Activated T-cell treated with anti-CD3 and anti-CD28 coated beads, Interleukin-2, amount 50 U/mL, for 72 hours (primary cell): ENCODE results near the gene GRIP2. TPM values are rescaled to one million over a fixed set of nuclear protein-coding genes. Genes with fewer than 3 reads are reported as not detected.

Experiments used
- ATAC-seq, 2 donors: fragments of 150-1000 bp; cut with Tn5 transposase; replicated peaks in 1 of 2; 2 replicates each; pipeline ENCODE4 v1.10.0; 2021; ENCODE audit warnings: moderate library complexity in 2 of 2, mild to moderate bottlenecking in 1 of 2
- DNase-seq, 2 donors: peaks; one replicate each; pipeline ENCODE4 v3.0.0; 2021 to 2022; ENCODE audit warnings: mixed read lengths in 1 of 2
- H3K27ac Mint-ChIP-seq: one replicate; pipeline ENCODE4 v1.8.0; 2022; ENCODE audit warnings: mild to moderate bottlenecking, moderate library complexity, mixed read lengths
- H3K27me3 Mint-ChIP-seq: one replicate; pipeline ENCODE4 v1.8.0; 2022; ENCODE audit warnings: low read depth, mixed read lengths
- H3K36me3 Mint-ChIP-seq, 2 donors: one replicate each; pipeline ENCODE4 v1.8.0; 2022; ENCODE audit warnings: mixed read lengths in 2 of 2, mild to moderate bottlenecking in 1 of 2; ENCODE audit not compliant: insufficient read depth in 2 of 2
- H3K4me1 Mint-ChIP-seq: one replicate; pipeline ENCODE4 v1.8.0; 2022; ENCODE audit warnings: low read depth, mixed read lengths
- H3K4me3 Mint-ChIP-seq, 2 donors: one replicate each; pipeline ENCODE4 v1.8.0; 2022; ENCODE audit warnings: mild to moderate bottlenecking in 2 of 2, mixed read lengths in 2 of 2, moderate library complexity in 2 of 2
- H3K9me3 Mint-ChIP-seq, 2 donors: one replicate each; pipeline ENCODE4 v1.8.0; 2022; ENCODE audit warnings: mixed read lengths in 2 of 2
- total RNA-seq, 2 donors: library from RNA; stranded (reverse); gene quantifications; one replicate each; pipeline ENCODE4 v1.2.3, GENCODE V29; 2022

Gene GRIP2
- total RNA-seq, 2 donors from 2014 or later = 0.07 TPM; not detected in 1

DNA sequence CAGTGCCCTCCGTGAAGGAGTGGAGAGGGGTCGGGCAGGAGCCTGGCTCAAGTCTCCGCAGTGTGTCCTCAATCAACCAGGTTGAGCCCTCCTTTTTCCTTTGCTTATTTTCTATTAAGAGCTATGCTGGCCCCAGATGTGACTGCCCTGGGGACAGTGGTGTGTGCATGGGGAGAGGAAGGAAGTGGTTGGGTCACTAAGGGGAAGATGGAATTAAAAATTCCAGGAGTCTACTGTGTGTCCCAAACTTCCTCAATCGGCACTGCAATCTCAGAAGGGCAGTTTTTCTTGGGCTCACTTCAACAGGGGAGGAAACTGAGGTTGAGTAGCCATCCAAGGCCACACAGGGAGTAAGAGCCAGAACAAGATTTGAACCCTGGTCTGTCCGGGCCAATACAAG is 13.7 kb upstream of the GRIP2 start:
- DNase-seq (no peak), ATAC-seq (no peak)
- Mint-ChIP-seq H3K9me3 (no peaks in the 10 kb centered on the region), H3K36me3 (no peaks in the 10 kb centered on the region), H3K27me3 (peaks cover 54% of the 10 kb centered on the region), H3K4me1 (peaks cover 18% of the 10 kb centered on the region), H3K27ac (no peak overlapping the region), H3K4me3 (no peak overlapping the region)

DNA sequence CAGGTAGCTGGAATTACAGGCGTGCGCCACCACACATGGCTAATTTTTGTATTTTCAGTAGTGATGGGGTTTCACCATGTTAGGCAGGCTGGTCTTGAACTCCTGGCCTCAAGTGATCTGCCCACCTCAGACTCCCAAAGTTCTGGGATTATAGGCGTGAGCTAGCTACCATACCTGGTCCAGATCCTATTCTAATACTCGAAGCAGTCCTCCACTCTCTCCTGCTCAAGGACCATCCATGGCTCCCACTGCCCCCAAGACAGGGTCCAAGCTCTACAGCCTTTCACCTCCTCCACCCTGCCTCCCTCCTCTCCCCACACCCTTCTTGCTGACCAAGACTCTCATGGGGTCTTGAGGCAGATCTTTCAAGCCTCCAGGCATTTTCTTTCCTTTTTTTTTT is 12.6 kb upstream of the GRIP2 start:
- DNase-seq (no peak), ATAC-seq (no peak)
- H3K27me3 Mint-ChIP-seq = peaks cover 58% of the 10 kb centered on the region
- no peaks in the 10 kb centered on the region for H3K36me3 Mint-ChIP-seq
- no peaks in the 10 kb centered on the region for H3K9me3 Mint-ChIP-seq
- H3K4me1 Mint-ChIP-seq = peaks cover 18% of the 10 kb centered on the region
- no peak overlapping the region for H3K4me3 Mint-ChIP-seq
- H3K27ac Mint-ChIP-seq = no peak overlapping the region

DNA sequence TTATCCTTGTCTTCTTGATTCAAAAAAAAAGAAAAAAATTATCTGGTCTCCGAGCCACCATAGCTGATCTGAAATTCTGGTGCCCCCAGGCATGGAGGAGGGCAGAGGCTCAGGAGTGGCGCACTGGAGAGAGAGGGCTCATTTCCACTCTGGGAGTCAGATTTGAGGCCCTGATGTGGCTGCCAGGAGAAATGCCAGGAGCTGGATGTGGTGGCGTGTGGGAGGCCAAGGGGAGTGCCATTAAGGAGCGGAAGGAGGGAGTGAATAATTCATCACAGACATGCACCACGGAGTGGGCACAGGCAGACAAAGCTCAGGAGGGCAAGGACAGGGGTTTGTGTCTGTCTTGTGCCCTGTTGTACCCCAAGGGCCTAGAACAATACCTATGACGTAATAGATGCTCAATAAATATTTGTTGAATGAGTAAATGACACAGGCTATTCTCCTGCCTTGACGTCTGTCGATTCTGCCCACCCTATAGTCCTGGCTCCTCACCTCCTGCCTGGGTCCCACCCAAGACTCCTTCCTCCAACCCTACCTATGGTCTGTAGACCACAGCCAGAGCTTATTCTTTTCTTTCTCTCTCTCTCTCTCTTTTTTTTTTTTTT is 12.0 kb upstream of the GRIP2 start:
- no peak overlapping the region for H3K27ac Mint-ChIP-seq
- DNase-seq (no peak), ATAC-seq (no peak)
- H3K9me3 Mint-ChIP-seq = no peaks in the 10 kb centered on the region
- H3K4me3 Mint-ChIP-seq = no peak overlapping the region
- H3K36me3 Mint-ChIP-seq = no peaks in the 10 kb centered on the region
- peaks cover 60% of the 10 kb centered on the region for H3K27me3 Mint-ChIP-seq
- peaks cover 15% of the 10 kb centered on the region for H3K4me1 Mint-ChIP-seq

- no peaks in the 10 kb centered on the region for H3K36me3 Mint-ChIP-seq
- H3K27me3 Mint-ChIP-seq = peaks cover 66% of the 10 kb centered on the region
- DNase-seq (no peak), ATAC-seq (no peak)
- H3K4me3 Mint-ChIP-seq = no peak overlapping the region
- peaks cover 8% of the 10 kb centered on the region for H3K4me1 Mint-ChIP-seq
- no peaks in the 10 kb centered on the region for H3K9me3 Mint-ChIP-seq
- H3K27ac Mint-ChIP-seq = no peak overlapping the region
Observed at GRCh38 chr3:14550651-14551611, 10.8 kb upstream of the GRIP2 start.

GRCh38 chr3:14550181-14550580 is 10.0 kb upstream of the GRIP2 start:
- Mint-ChIP-seq H3K4me1 (peaks cover under 1% of the 10 kb centered on the region), H3K27me3 (peaks cover 64% of the 10 kb centered on the region), H3K9me3 (no peaks in the 10 kb centered on the region), H3K36me3 (no peaks in the 10 kb centered on the region), H3K27ac (no peak overlapping the region), H3K4me3 (no peak overlapping the region)
- ATAC-seq = no peak
- DNase-seq = no peak

- no peaks in the 10 kb centered on the region for H3K36me3 Mint-ChIP-seq
- H3K27me3 Mint-ChIP-seq = peaks cover 61% of the 10 kb centered on the region
- no peak for ATAC-seq
Observed at GRCh38 chr3:14549256-14549919, 9.2 kb upstream of the GRIP2 start.

DNA sequence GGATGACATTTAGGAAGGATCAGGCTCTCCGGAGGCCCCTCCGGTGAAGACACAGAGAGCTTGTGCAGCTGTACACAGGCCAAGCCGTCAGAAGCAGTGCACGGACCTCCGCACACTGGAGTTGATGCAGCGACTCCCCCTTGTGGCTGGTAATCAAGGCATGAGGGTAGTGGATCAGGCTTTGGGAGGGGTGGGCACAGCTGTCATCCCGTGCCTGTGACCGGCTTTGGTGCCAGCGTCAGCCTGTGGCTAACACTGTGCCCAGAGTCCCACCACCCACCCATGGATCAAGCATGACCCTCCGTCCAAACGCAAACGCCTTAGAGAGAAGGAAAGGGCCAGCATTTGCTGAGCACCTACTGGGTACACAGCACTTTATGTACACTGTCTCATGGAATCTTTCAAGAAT is 8.2 kb upstream of the GRIP2 start:
- ATAC-seq (peak; percentile 71 to 77), DNase-seq (peak; percentile 34 to 45)
- peaks cover 53% of the 10 kb centered on the region for H3K27me3 Mint-ChIP-seq
- no peak overlapping the region for H3K27ac Mint-ChIP-seq
- no peak overlapping the region for H3K4me3 Mint-ChIP-seq
- H3K36me3 Mint-ChIP-seq = no peaks in the 10 kb centered on the region
- H3K4me1 Mint-ChIP-seq = no peaks in the 10 kb centered on the region
- H3K9me3 Mint-ChIP-seq = no peaks in the 10 kb centered on the region

More at GRCh38 chr3:14549256-14549919, 9.2 kb upstream of the GRIP2 start:
- Mint-ChIP-seq H3K4me3 (no peak overlapping the region), H3K4me1 (no peaks in the 10 kb centered on the region), H3K9me3 (no peaks in the 10 kb centered on the region), H3K27ac (no peak overlapping the region)
- DNase-seq = no peak

DNA sequence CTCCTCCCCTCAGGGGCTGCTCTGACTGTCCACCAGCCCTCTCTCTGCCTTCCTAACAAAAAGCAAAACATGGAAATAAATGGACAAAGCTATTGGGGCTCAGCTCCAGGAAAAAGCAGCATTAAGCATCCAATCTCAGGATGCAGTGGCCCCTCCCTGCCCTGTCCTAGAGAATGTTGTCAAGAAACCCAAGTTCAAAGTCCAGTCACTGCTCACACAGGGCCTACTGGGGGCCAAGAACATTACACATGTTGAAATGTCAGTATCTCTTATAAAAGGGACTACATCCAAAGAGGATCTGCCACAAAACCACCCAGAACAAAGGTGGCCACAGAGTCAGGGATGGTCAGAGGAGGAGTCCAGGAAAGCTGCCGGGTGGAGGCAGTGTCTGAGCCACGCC is 7.6 kb upstream of the GRIP2 start:
- Mint-ChIP-seq H3K4me1 (no peaks in the 10 kb centered on the region), H3K36me3 (no peaks in the 10 kb centered on the region), H3K4me3 (no peak overlapping the region), H3K27me3 (peaks cover 46% of the 10 kb centered on the region), H3K9me3 (no peaks in the 10 kb centered on the region), H3K27ac (no peak overlapping the region)
- no peak for ATAC-seq
- no peak for DNase-seq

DNA sequence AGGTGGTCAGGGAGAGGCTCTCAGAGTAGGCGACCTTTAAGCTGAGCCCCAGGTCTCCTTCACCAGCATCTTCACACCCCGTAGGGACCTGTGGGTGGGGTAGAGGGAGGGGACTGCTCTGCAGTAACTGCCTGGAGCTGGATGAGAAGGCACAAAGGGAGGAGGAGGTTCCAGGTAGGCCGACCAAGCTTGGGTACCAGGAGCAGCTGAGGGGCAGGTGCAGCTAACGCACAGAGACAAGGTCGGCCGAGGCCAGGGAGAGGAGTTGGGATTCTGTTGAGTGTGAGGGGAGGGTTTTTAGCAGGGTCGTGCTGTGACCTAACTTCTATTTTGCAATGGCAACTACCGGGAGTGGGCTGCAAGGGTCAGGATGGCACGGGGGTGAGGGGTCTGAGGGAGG is 5.9 kb upstream of the GRIP2 start:
- peaks cover 32% of the 10 kb centered on the region for H3K27me3 Mint-ChIP-seq
- no peak overlapping the region for H3K4me3 Mint-ChIP-seq
- no peaks in the 10 kb centered on the region for H3K4me1 Mint-ChIP-seq
- DNase-seq = no peak
- ATAC-seq = no peak
- no peaks in the 10 kb centered on the region for H3K36me3 Mint-ChIP-seq
- no peaks in the 10 kb centered on the region for H3K9me3 Mint-ChIP-seq
- H3K27ac Mint-ChIP-seq = no peak overlapping the region

GRCh38 chr3:14545251-14545635 is 5.1 kb upstream of the GRIP2 start:
- DNase-seq (no peak), ATAC-seq (no peak)
- Mint-ChIP-seq H3K4me3 (no peak overlapping the region), H3K27ac (no peak overlapping the region), H3K9me3 (no peaks in the 10 kb centered on the region), H3K36me3 (no peaks in the 10 kb centered on the region), H3K27me3 (peaks cover 31% of the 10 kb centered on the region), H3K4me1 (no peaks in the 10 kb centered on the region)

GRCh38 chr3:14544282-14545250 is 4.4 kb upstream of the GRIP2 start:
- Mint-ChIP-seq H3K4me1 (no peaks in the 10 kb centered on the region), H3K9me3 (no peaks in the 10 kb centered on the region), H3K27me3 (peaks cover 31% of the 10 kb centered on the region), H3K36me3 (no peaks in the 10 kb centered on the region), H3K4me3 (no peak overlapping the region), H3K27ac (no peak overlapping the region)
- no peak for DNase-seq
- no peak for ATAC-seq

DNA sequence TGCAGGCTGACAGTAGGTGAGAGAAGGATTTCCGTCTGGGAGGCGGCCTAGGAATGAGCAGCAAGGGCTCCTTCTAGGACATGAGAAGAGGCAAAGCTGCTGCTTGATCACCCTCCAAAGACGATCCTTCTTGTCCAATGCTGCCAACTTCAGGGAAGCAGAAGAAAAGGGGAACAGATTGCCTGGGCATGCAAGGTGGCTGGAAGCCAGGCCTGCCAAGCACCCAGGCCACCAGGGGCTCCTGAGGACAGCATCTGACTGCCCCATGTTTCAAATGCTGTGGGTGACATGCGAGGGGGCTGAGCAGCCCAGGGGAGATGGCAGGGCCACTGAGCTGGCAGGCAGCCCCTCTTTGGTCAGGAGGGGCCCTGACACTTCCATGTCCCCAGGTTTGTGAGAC is 3.3 kb upstream of the GRIP2 start:
- Mint-ChIP-seq H3K4me1 (no peaks in the 10 kb centered on the region), H3K27me3 (peaks cover 20% of the 10 kb centered on the region), H3K9me3 (no peaks in the 10 kb centered on the region), H3K27ac (no peak overlapping the region), H3K4me3 (no peak overlapping the region), H3K36me3 (no peaks in the 10 kb centered on the region)
- ATAC-seq (no peak), DNase-seq (no peak)
